T-helper 1 cell treated with Interleukin-12 subunit alpha and Interleukin-12 subunit beta and Interleukin-4 antibody, amounts not matched to agents 30 ng/mL and 1 ng/mL, for 36 hours (primary cell): ENCODE measurements around the gene RASSF5. TPM values are rescaled to one million over a fixed set of nuclear protein-coding genes. Genes with fewer than 3 reads are reported as not detected.
"Not testable (repeated sequence)": the region's sequence is repeated elsewhere in the genome, so short reads cannot be mapped to it uniquely, and the experiment has no call there.

Experiments used
- intact Hi-C: fragments of 100-400 bp; cut with micrococcal nuclease; formaldehyde crosslinking; loops from one replicate; pipeline ENCODE4 v1.15.1; 2024
- total RNA-seq: library from RNA; stranded (reverse); gene quantifications from 2 replicates; pipeline ENCODE4 v1.2.3, GENCODE V29; 2022

The RASSF5 gene
- total RNA-seq, 1 donor from 2014 or later, result 252 TPM

DNA sequence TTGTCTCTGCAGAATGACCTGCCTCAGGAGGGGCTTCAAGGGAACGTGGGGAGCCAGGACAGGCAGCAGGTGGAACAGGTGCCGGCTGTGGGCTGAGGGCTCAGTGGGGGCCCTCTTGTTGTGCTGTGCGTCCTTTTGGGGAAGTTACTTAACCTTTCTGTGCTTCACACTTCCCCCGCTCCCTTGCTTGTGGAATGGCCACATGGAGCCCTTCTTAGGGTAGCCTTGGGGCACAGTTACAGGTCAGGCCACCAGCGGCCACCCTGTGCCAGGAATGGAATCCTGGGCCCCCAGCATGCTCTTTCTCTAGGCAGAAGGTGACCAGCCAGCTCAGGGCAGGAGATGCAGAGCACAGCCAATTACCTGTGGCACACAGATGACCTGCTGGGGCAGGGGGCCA is 34.4 kb upstream of the RASSF5 start:
- intact Hi-C loops, result no loop called here

DNA sequence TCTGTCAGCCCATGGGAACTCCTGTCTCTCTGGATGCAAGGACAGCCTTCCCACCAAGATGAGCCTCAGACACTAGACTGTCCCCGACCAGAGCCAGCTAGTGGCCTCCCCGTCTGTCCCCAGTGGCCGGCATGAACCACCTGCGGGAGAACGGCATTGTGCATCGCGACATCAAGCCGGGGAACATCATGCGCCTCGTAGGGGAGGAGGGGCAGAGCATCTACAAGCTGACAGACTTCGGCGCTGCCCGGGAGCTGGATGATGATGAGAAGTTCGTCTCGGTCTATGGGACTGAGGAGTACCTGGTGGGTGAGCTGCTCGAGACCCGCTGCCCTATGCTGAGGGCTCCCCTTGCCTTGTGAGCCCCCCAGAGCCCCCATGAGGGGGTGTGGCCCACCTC is 31.3 kb upstream of the RASSF5 start:
- intact Hi-C loops, result loop anchor here (5.0 kb wide), 1 partner anchor 186 kb away; no protein-coding TSS in a partner anchor

DNA sequence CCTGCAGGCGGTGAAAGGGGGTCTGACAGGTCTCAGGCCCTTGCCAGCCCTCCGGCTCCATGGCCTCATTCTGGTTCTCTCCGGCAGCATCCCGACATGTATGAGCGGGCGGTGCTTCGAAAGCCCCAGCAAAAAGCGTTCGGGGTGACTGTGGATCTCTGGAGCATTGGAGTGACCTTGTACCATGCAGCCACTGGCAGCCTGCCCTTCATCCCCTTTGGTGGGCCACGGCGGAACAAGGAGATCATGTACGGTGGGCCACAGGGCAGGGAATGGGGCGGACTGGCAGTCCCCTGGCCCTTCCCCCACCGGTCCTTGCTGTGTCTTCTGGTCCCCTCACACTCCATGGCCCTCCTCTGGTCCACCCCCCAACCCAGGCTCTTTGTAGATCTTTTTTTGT is 30.7 kb upstream of the RASSF5 start:
- intact Hi-C loops, result loop anchor here (5.0 kb wide), 1 partner anchor 186 kb away; no protein-coding TSS in a partner anchor

DNA sequence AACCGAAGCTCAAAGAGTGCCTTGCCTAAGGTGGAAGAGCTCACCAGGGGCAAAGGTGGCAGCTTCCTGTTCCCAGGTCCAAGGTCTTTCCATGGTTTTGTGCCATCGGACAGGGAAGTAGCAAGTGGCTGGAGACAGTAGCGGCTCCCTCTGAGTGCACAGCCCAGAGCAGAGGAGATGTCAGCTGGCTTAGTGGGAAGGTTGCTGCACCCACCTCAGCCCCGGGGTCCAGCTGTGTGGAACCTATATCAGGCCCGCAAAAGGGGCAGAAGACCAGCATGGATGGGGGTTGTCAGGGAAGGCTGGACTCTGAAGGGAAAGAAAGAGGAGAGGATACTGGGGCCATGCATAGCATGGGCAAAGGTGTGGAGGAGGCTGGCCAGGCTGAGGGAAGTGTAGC is 30.2 kb upstream of the RASSF5 start:
- intact Hi-C loops, result loop anchor here (5.0 kb wide), 1 partner anchor 185 kb away; no protein-coding TSS in a partner anchor

DNA sequence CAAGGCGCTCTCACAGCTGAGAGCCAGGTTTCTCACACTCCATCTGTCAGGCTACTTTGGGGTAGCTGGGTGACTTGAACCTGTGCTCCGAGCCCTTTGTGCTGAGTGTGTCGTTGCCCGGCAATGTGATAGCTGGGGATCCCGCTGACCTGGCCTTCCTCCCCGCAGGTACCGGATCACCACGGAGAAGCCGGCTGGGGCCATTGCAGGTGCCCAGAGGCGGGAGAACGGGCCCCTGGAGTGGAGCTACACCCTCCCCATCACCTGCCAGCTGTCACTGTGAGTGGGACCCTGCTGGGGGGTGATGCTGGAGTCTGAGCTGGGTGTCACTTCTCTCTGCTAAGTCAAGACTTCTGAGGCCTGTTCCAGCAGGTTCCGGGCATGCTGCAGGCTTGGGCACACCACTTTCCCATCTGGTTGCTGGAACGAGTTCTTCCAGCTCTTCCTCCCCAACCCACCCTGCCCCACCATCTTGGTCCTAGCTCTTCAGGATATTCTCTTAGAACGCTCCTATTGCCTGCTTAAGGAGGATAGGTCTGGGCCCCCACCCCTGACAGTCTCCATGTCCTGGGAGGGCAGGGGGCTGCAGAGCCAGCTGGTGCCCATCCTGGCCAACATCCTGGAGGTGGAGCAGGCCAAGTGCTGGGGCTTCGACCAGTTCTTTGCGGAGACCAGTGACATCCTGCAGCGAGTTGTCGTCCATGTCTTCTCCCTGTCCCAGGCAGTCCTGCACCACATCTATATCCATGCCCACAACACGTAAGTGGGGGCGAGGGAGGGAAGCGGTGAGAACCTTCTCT is 29.6 kb upstream of the RASSF5 start:
- intact Hi-C loops, result loop anchor here (5.0 kb wide), 1 partner anchor 185 kb away; no protein-coding TSS in a partner anchor

DNA sequence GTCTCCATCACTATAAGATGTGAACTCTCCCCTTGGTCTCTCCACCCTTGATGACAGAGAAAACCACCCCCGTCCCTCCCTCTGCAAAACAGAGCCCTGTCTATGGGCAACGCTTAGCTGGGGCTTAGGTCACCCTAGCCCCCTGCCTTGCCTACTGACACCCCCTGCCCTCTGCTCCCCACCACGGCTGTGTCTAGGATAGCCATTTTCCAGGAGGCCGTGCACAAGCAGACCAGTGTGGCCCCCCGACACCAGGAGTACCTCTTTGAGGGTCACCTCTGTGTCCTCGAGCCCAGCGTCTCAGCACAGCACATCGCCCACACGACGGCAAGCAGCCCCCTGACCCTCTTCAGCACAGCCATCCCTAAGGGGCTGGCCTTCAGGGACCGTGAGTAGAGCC is 28.6 kb upstream of the RASSF5 start:
- intact Hi-C loops, result loop anchor here (1.0 to 5.0 kb wide), 3 partner anchors 16 to 184 kb away; no protein-coding TSS in a partner anchor

DNA sequence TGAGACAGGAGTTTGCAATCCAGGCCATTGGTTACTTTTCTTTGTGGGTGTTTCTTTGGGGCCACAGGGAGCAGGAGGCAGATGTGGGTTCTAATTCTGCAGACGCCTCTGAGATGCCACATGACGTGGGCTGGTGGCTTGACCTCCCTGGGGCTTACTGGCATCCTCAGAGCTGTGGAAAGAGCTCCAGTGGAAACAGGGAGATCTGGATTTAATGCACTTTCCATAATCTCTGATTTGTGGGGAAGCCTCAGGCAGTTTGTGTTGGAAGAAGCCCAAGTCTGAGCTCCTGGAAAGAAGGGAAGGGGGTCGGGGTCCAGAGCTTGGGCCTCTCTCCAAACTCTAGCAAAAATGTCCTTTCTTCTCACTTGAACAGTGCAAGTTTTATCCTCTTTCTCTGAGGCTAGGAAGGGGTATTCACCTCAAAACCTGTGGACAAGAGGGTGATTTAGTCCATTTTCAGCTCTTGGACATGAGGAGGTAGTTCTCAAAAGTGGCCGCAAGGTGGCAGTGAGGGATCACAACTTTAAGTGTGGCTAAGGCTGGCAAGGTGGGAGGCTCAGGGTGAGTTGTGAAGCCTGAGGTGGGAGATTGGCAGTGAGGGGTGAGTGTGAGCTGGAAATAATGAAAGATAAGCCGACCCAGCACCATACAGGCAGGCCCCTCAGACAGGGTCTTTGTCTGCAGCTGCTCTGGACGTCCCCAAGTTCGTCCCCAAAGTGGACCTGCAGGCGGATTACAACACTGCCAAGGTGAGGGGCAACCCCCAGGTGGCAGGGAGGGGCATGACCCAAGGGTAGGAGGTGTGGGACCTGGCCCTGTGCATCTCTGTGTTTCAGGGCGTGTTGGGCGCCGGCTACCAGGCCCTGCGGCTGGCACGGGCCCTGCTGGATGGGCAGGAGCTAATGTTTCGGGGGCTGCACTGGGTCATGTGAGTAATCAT is 27.9 kb upstream of the RASSF5 start:
- intact Hi-C loops, result loop anchor here (1.0 to 5.0 kb wide), 3 partner anchors 17 to 183 kb away; no protein-coding TSS in a partner anchor

DNA sequence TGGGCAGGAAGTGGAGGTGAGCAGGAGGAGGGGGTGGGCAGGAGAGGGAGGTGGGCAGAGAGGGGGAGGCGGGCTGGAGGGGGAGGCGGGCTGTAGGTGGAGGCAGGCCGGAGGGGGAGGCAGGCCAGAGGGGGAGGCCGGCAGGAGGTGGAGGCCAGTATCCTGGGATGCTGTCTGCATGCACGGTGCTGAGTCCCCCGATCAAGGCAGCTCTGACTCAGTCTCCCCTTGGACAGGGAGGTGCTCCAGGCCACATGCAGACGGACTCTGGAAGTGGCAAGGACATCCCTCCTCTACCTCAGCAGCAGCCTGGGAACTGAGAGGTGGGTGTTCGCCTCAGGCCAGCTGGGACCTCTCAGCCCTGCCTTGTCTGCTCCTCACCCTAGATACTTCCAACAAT is 27.1 kb upstream of the RASSF5 start:
- intact Hi-C loops, result no loop called here

DNA sequence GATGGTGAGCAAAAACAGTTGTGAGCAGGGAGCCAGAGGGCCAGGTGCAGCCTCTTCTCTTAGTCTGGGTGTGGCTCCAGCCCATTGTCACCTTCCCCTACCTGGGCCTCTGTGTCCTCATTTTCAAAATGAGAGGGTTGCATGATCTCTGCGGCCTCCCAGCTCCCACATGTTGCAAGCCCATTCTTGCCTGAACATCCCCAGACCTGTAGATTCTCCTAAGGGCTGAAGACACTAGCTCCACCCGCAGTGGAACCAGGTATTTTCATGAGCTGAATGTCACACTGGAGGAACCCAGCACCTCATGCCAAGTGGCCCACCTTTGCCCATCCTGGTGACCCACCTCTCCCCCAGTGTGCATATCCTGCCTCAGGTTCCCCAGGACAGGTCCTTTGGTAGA is 24.7 kb upstream of the RASSF5 start:
- intact Hi-C loops, result no loop called here

DNA sequence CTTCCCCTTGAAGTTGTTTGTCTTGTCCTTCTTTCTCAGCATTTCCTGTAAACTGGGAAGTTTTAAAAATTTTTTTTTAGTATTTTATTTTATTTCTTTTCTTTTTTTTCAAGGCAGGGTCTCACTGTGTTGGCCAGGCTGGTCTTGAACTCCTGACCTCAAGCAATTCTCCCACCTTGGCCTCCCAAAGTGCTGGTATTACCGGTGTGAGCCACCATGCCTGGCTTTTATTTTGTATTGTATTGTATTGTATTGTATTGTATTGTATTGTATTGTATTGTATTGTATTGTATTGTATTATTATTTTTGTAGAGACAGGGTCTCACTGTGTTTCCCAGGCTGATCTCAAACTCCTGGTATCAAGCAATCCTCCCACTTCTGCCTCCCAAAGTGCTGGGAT is 23.5 kb upstream of the RASSF5 start:
- intact Hi-C loops, result not testable (repeated sequence)

DNA sequence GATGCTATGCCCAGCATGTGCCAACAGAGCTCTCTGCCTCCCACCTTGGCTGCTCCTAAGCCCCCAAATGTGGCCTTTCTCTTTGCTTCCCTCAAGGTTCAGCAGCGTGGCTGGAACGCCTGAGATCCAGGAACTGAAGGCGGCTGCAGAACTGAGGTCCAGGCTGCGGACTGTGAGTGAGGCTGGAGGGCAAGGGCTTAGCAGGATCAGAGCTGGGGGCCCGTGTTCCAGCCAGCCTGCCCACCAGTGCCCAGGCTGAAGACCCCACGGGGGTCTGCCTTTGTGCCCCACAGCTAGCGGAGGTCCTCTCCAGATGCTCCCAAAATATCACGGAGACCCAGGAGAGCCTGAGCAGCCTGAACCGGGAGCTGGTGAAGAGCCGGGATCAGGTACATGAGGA is 22.4 kb upstream of the RASSF5 start:
- intact Hi-C loops, result no loop called here

DNA sequence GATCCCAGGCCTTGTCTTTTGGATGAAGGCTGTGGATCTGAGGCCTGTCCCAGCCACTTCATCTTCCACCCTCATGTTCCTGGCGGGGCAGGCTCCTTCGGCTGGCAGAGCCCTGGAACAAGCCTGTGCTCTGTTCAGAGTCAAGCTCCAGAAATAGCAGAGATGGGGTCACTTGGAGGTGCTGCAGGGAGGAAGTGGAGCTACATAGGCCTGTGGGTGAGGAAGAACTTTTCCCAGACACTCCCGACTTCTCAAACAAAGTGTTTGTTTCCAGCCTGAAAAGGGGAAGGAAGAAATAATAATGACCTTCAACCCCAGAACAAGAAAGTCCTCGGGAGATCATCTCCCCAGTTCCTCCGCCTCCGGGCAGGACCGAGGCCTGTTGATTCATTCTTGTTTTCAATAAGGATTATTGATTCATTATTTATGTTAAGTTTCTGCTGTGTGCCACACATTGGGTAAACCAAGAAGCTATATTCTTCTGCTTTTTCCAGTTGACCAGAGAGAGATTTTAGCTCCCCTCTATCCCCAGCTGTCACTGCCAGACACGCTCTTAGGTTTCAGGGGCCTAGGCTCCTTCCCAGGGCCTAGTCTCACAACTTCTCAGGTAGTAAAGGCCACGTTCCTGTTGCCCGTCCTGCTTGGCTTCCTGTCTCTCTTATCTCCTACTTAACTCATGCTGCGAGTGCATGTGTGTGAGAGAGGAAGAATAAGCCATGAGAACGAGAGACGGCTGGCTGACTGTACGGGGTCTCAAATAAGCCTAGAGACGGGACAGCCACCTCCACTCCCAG is 20.1 kb upstream of the RASSF5 start:
- intact Hi-C loops, result no loop called here

DNA sequence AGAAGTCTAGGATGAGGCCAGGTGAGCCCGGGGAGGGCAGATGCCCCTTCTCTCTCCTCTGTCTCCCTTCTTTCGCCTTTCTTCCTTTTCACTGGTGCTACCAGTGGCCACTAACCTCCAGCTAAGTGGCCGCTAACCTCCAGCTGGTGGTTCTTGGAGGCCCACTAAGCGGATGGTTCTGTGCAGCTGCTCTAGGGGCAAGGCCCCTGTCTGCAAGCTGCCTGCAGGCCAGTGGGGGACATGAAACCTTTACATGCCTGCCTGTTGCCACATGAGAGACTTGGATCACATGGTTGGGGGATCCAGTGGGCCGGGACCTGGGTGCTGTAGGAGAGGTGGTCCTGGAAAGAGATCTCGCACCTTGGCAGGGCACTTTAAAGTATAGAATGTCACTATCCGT is 19.4 kb upstream of the RASSF5 start:
- intact Hi-C loops, result no loop called here

DNA sequence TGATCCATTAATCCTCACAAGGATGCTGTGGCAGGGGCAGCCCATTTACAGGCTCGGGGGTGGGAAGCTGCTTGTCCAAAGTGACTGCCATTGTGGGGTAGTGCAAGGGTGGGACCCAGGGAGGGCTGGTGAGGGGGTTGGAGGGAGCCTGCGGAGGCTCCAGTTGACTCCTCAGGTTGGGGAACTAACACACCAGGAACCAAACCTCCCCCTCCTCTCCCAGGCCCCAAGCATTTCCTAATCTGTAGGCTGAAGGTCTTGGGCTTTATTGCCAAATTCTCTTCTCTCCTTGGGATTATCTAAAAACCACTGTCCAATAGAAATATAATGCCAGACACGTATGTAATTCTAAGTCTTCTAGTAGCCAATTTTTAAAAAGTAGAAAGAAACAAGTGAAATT is 18.9 kb upstream of the RASSF5 start:
- intact Hi-C loops, result no loop called here

DNA sequence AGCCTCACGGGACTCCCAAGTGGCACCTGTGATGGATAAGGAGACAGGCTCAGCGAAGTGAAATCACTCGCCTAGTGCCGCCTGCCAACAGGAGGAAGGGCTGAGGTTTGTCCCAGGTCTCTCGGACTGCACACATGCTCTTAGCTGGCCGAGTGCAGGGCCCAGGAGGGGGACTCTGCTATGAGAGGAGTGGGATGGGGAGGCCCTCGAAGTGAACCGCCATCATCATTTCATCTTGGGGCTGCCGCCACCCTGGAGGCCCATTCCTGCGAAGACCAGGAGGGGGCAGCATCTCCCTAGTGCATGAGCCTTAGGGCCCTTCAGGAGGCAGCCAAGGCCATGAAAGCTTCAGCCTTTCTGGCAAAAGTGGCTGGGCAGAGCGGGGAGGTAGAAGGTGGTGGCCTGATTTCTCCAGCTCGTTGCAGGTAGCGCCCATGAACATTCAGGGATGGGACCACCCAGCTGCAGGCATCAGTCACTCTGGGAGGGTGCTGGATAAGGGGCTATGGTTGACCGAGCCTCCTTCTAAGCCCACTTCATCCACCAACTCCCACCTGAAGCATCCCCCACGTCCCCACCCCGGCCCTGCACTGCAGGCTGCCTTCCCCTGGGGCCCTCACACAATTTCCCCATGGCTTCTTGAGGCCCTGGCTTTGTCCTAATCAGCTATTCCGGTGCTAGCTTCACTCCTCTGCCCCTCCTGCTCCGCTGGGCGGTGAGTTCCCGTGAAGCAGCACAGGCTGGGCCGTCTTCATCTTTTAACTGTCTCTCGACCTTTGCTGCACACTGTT is 17.2 kb upstream of the RASSF5 start:
- intact Hi-C loops, result loop anchor here (1.0 to 2.0 kb wide), 3 partner anchors 17 to 174 kb away; partner anchors contain the start of gene RASSF5

DNA sequence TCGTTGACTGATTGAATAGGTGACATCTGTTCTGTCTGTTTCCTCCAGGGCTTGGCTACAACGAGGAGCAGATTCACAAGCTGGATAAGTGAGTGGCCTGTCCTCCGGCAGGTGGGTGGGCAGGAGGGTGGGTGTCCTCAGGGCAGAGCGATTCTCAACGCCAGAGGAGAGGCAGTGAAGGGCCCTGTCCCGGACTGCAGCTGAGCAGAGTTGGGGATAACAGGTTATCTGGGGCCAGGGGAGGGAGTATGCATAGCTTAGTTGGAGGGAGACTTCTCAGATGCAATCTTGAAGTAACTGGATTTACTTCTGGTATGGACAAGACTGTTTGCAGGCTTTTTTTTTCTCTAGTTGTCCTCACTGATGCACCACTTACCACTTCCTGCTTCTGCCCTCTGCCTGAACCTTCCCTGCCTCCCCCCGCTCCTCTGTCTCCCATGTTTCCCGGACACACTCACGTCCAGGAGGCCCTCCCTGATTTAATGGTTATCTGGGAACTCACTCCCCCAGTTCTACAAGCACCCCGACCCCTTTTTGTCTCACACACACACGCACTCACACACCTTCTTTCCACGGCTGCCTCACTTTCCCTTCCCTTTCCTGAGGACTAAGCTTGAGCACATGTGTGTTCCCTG is 16.4 kb upstream of the RASSF5 start:
- intact Hi-C loops, result loop anchor here (1.0 to 2.0 kb wide), 3 partner anchors 16 to 173 kb away; partner anchors contain the start of gene RASSF5

DNA sequence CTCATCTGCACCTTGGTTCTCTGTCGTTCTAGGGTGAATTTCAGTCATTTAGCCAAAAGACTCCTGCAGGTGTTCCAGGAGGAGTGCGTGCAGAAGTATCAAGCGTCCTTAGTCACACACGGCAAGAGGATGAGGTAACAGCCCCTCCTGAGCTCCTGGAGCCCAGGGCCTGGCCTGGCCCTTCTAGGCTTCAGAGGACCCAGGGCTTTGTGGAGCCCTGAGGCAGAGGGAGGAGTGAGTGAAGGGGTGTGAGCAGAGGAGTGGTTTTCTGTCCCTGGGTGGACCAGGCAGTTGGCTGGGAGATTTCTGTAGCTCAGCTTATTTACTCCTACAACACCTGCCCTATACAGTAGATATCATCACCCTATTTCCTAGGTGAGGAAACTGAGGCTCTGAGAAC is 15.7 kb upstream of the RASSF5 start:
- intact Hi-C loops, result loop anchor here (2.0 kb wide), 1 partner anchor 15 kb away; the partner anchor contains the start of gene RASSF5

DNA sequence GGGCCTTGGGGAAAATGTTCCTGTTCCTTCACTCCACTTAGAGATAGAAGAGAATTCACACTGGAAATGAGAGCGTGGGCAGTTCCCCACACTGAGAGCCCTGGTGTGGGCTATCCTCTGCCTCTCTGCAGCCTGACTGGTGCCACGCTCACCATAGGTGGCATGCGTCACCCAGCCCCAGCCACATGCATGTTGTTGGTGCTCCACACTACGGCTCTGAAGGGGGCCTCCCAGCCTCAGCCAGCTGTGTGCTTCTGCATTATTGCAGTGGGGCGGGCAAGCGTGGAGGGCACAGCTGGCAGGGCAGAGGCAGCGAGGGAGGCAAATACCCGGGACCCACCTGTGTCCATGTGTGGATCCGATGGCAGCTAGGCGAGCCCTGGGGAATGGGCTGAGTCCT is 14.7 kb upstream of the RASSF5 start:
- intact Hi-C loops, result no loop called here

DNA sequence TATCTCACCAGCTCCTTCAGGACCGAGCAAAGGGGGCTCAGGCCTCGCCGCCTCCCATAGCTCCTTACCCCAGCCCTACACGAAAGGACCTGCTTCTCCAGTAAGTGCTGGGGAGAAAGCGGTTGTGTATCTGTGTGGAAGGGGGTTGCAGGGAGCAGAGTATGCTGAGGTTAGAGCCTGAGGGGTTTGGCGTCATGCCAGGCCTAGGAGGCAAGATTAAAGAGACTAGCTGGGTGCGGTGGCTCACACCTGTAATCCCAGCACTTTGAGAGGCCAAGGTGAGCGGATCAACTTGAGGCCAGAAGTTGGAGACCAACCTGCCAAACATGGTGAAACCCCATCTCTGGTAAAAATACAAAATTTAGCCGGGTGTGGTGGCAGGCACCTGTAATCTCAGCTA is 14.1 kb upstream of the RASSF5 start:
- intact Hi-C loops, result no loop called here
